Stimulated activated CD8-positive, alpha-beta memory T cell treated with anti-CD3 and anti-CD28 coated beads, Interleukin-15, amount 100 ng/mL, for 4 hours (primary cell): ENCODE measurements around the gene RIBC2.
"Not testable (repeated sequence)": the region's sequence is repeated elsewhere in the genome, so short reads cannot be mapped to it uniquely, and the experiment has no call there.

Experiments
- DNase-seq, 2 donors: peaks; one replicate each; pipeline ENCODE4 v3.0.0-alpha.2; 2020; ENCODE audit warnings: low read depth in 2 of 2

Gene RIBC2

DNA sequence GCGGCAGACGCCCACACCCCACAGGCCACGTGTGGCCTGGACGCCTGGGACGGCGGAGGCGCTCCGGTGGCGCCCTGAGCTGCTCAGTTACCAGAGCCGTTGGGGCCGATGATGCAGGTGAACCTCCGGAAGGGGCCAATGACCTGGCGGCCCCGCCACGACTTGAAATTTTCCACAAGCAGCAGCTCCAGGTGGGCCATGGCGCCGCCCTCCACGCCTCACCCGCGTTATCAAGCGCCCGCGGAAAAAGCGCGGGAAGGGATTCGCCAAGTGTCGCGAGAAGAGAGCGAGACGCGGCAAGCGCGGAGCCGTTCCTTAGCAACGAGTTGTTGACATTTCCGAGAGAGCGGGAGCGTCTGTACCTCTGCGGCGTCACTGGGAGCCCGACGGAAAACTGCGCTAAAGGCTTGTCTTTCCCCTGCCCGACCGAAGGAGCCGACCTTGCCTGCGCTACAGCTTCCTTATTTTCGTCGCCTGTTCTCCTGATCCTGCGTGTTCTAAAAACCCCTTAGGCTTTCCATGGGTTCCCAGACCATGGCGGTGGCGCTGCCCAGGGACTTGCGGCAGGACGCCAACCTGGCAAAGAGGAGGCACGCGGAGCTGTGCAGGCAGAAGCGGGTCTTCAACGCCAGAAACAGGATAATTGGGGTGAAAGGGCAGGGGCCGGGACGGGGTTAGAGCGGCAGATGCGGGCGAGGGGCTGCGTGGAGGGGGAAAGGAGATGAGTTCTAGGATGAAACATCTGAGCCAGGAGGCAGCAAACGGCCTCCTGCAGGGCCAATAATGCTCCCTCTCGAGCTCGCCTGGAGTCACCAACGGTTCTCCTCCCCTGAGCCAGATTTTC is at the start of gene RIBC2, which contains the start of gene SMC1B:
Gene RIBC2, plus strand, starts transcription at position 326 of the 844 bp plus-strand sequence. Its CDS starts 194 bp downstream, at position 520.
Gene SMC1B, minus strand, starts transcription at position 232 of the 844 bp plus-strand sequence. Its CDS starts 32 bp downstream, at position 200.
- DNase-seq = peak; percentile 47 to 68

- no peak for DNase-seq
These were observed 46.8 kb upstream of the RIBC2 start for GRCh38 chr22:45366713-45367112.

DNA sequence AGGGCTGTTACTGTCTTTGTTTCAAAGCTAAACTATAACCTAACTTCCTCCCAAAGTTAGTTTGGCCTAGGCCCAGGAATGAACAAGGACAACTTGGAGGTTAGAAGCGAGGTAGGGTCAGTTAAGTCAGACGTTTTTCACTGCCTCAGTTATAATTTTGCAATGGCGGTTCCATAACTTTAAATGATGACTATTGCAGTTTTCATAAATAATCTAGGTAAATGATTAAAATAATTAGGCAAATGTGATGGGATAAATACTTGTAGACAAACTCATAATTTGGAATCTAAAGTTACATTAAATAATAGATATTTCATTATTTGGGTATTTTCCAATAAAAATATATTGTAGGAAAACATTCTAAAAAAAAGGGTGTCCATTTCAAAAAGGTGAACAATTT is 39.9 kb upstream of the RIBC2 start:
- not testable (repeated sequence) for DNase-seq

DNA sequence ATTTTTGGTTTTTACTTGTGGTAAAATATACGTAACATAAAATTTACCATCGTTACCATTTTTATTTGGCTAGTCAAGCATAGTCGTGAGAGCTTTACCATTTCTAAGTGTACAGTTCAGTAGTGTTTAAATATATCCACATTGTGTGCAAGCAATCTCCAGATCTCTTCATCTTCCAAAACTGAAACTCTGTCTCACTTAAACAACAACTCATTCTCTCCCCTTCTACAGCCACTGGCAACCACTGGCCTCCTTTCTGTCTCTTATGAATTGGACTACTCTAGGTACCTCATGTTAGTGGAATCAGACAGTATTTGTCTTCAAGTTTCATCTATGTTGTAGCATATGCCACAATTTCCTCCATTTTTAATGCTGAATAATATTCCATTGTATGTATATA is 37.5 kb upstream of the RIBC2 start:
- no peak for DNase-seq

GRCh38 chr22:45376703-45377102 is 36.8 kb upstream of the RIBC2 start:
- DNase-seq = no peak

- no peak for DNase-seq
These were observed 32.1 kb upstream of the RIBC2 start for GRCh38 chr22:45381348-45381747.

DNA sequence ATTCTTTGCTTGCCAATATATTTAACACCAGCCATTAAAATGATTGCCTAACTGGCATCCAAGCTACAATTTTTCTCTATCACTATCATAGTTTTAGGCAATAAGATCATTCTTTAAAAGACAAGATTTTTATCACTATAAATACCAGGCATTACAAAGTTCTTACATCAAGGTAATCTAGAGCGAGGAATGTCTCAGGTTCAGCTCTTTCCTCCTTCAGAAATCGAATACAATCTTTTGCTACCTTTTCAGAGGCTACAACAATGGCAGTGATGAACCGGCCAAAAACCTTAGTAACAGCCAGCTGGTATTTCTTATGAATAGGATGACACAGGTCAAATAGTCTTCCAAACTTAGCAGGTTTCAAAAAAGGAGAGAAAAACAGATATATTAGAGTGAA is 23.9 kb upstream of the RIBC2 start:
- no peak for DNase-seq

GRCh38 chr22:45397806-45398205 is 15.7 kb upstream of the RIBC2 start:
- DNase-seq = no peak

DNA sequence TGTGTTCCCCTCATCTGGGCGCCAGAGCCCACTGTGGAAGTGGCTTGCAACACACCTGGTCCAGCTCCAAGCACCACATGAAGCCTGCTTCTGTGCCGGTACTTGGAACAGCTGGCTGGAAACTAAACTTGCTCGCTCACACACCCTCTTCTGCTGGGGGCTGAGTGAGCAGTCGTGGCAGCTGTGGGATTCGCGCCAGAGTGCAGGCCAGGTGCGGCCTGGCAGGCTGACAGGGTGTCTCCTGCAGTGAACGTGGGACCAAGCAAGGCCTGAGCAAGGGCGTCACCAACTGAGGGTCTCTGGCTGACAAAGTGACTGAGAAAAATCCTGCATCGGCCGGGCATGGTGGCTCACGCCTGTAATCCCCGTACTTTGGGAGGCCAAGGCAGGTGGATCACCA is 15.3 kb upstream of the RIBC2 start:
- DNase-seq = no peak

DNA sequence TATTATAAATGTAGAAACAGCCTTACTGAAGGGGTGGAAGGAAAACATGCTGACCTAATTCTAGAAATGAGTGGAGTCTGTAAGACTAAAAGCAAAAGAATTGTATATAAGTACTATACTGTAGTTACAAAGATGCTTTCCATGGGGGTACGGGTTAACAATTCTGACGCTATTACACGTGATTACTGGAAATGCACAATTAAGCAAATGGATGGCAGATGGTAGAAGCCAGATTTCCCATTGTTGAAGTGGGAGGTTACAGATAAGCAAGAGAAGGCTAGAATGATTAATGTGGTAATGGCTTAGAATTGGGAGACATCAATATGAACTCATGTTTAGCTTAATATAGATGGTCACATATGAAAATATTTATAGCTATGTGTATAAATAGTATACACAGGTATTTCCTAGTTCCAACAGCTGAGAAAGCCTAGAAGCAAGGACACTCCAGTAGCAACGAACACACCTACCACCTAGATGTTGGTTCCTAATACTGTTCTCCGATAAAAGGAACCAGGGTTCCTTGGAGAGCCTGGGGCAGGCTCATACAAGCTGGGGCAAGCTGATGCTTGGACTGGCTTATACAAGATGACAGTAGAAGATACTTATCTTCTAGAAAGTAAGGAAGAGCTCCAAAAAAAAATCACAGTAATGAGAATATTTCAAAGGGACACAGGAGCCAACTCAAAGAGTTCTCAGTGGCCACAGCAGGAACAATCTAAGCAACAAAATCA is 13.6 kb upstream of the RIBC2 start:
- no peak for DNase-seq

- no peak for DNase-seq
These were observed 11.0 kb upstream of the RIBC2 start for GRCh38 chr22:45402466-45402985.

DNA sequence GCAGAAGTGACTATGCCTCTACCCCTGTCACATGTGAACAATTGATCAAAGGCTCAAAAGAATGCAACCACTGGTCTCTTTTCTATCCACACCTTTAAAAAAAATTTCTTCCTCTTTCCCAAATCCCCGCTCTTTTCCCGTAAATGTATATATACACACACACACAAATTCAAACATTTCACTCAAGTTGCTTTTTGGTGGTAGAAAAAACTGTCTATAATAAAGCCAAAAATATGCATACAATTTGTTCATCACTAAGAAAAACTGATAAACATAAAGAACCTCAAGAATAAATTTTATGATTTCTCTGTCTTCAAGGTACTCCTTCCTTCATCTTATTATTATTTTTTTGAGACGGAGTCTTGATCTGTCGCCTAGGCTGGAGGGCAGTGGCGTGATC is 5.7 kb upstream of the RIBC2 start:
- DNase-seq = no peak

DNA sequence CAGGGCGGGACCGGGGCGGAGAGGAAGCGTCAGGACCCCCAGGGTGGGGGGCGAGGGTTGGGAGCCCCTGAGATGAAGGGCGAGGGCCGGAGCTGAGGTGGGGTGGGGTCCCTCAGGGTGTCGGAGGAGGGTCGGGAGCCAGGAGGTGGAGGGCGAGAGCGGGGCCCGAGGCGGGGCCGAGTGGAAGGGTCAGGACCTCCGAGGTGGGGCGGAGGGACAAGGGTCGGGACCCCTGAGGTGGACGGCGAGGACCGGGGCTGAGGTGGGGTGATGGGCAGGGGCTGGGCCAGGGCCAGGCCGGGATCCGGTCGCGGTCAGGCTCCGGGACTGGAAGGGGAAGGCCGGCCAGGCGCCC is 503 bp upstream of the RIBC2 start:
- DNase-seq = no peak

DNA sequence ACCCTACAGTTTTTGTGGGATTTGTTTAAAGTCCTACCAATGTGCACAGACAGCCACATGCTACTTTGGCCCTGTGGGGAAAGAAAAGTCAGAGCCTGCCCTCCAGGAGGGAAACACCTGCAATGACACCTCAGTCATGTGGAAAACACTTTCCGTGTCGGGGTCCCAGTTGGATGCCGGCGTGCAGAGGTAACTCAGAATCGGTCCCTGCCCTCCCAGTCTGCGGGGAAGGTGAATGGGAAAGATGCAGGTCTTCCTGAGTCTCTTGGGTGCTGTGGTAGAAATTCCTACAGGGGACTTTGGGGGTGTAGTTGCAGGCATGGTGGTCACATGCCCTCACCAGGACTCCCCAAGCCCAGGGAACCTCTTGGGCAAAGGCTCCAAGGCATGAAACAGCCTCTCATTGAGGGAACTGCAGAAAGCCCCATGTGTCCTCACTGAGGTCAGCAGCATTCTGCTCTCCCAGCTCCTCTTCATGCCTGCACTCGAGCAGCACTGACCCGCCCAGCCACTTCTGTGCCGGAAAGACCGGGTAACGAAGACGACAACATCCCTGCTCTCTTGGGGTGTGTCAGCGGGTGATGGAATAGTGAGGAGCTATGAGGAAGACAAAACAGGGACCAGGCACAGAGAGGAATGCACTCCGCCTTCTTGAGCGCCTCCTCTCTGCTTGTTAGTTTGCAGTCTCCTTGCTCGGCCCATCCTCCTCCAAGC is 4.7 kb downstream of the RIBC2 start:
- no peak for DNase-seq

DNA sequence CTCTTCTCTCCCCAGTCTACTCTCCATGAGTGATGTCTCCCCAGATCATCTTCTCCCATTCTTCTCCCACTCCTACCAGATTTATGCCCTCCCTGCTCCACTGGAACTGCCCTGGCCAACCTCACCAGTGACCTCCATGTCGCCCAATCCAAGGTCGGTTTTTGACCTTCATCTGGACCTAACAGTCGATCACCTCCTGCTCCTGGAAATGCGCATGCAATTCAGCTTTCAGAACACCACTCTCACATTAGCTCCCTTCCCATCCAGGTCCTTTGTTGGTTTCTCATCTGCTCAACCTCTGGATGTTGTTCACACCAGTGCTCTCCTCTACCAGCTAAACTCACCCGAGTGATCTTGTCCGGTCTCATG is 5.3 kb downstream of the RIBC2 start:
- no peak for DNase-seq

DNA sequence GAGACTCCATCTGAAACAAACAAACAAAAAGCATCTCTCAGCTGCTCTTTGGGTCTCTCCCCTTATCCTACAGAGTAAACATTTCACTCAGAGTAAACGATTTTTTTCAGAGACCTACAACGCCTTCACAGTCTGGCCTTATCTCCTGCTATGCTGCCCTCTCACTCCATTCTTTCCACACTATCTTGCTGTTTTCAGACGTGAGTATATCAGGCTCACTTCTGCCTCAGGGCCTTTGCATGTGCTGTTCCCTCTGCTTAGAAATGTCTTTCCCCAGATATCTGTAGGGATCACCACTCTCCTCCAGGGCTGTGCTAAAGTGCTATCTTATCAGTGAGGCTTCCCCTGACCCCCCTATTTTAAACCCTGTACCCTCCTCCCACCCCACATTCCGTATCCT is 6.5 kb downstream of the RIBC2 start:
- no peak for DNase-seq

DNA sequence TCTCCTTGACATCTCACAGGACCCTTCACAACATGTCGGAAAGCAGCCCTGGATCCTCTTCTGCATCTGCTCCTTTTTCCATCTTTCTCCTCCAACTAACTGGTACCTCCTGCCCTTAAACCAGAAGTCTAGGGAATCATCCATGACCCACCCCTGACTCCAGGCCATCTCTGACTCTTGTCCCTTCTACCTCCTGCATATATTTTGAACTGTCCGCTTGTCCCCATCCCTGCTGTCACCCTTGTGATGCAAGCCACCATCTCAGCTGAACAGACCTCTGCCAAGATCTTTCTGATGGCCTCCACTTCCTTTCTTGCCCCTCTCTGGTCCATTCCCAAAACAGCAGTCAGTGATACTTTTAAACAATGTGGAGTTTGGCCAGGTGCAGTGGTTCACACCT is 7.0 kb downstream of the RIBC2 start:
- no peak for DNase-seq

DNA sequence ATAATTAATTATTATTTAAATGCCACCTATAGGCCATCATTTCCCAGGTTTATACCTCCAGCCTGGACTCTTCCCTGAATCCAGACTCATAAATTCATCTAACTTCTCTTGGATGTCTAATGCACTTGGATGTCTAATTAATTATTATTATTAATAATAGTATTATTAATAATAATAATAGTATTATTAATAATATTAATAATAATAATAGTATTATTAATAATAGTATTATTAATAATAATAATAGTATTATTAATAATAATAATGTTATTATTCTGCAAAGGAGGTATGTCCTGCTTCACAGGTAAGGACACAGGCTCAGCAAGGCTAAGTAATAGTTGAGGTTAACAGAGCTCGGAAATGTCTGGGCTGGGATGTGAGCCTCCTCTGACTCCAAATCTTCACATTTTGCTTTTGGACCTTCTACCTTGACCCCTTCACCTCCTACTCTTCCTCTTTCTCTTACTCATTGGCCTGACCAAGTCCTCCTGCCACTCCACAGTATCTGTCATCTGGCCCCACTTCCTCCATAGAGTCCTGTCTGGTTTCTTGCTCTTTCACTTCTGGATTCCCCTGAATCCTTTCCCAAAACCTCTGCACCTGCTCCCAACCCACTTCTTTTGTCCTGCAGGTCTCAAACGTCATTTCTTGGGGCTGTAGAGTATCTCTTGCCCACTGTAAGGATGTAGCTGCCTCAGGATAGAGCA is 8.0 kb downstream of the RIBC2 start:
- DNase-seq = no peak

DNA sequence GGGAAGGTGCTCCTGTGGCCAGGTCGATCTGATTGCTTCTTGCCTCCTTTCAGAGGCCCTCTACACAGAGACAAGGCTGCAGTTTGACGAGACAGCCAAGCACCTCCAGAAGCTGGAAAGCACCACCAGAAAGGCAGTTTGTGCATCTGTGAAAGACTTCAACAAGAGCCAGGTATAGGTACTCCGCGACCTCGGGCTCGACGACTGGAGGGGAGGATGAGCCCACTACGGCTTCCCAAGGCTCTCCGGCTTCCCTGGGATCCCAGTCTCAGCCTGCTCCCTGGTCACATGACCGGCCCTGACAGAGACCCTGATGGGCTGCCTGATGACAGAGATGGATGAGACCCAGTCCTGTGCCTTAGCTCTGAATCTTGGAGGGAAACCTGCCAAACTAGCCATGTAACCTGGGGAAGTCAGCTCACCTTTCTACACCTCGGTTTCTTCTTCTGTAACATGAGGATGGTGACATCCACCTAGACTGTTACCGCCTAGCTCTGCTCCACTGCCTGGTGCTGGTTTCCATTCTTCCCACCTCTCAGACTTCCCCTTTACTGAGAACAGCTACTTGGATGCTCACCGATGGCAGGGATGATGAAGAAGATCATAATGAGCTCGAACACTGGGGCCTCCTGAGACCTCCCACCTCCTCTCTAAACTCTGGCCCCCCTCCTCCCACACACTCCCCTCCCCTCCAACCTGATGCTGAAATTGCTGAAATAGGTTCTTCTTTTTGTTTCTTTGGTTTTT is 8.9 kb downstream of the RIBC2 start:
- no peak for DNase-seq

- DNase-seq = no peak
These were observed 10.0 kb downstream of the RIBC2 start for GRCh38 chr22:45423524-45423923.

GRCh38 chr22:45424241-45424731 is 10.8 kb downstream of the RIBC2 start:
- no peak for DNase-seq
